Psoas muscle (tissue), 8 donors: ENCODE results near the gene EAPP. TPM values are rescaled to one million over a fixed set of nuclear protein-coding genes. Genes with fewer than 3 reads are reported as not detected.

Experiments used
- ATAC-seq, 4 donors: fragments of 200-7000 bp; cut with Tn5 transposase; one replicate each; pipeline ENCODE4 v1.9.1; 2020; ENCODE audit warnings: moderate library complexity in 3 of 4, mild to moderate bottlenecking in 2 of 4
- DNase-seq, 2 donors: peaks; one replicate each; pipeline ENCODE4 v3.0.0-alpha.2; 2020
- H3K27ac ChIP-seq: fragments of 200-600 bp; one replicate; pipeline ENCODE4 v1.8.0; 2022
- H3K27me3 ChIP-seq, 3 donors: fragments of 200-600 bp in 1 of 3; one replicate each; pipeline versions ENCODE4 v1.6.1 to v1.8.0; 2013 to 2022; ENCODE audit warnings: low read length in 2 of 3, mild to moderate bottlenecking in 2 of 3, moderate library complexity in 1 of 3; ENCODE audit not compliant: insufficient read depth in 3 of 3
- H3K36me3 ChIP-seq, 2 donors: fragments of 200-600 bp in 1 of 2; one replicate each; pipeline versions ENCODE4 v1.6.1 to v1.8.0; 2013 to 2022; ENCODE audit warnings: low read depth in 1 of 2, mild to moderate bottlenecking in 1 of 2, moderate library complexity in 1 of 2; ENCODE audit not compliant: insufficient read depth in 1 of 2
- H3K4me1 ChIP-seq: fragments of 200-600 bp; one replicate; pipeline ENCODE4 v1.8.0; 2022
- H3K4me3 ChIP-seq: fragments of 200-600 bp; one replicate; pipeline ENCODE4 v1.8.0; 2022; ENCODE audit warnings: mild to moderate bottlenecking
- H3K9me3 ChIP-seq: fragments of 200-600 bp; one replicate; pipeline ENCODE4 v1.8.0; 2022
- WGBS, 3 donors: extraction: QIAGEN DNeasy Blood & Tissue Kit; methylation state at CpG; one replicate each; pipeline versions ENCODE4 v1.1.6 to v1.1.7; 2013; 5-methylcytosine and 5-hydroxymethylcytosine counted together
- intact Hi-C, 2 donors: fragments of 100-400 bp; cut with DNase I; formaldehyde crosslinking; loops; one replicate each; pipeline versions ENCODE4 v1.11.0 to v1.14.2; 2022
- polyA plus RNA-seq, 3 donors: library from polyadenylated mRNA; stranded (reverse); fragments of 200-250 nt; gene quantifications; one replicate each; pipeline ENCODE4 v1.2.3, GENCODE V29; 2013
- total RNA-seq, 4 donors: library from RNA; stranded (reverse); fragmentation: NEBNext Ultra II Directional in 2 of 4; extraction: Animal tissue kit (Norgen Biotek cat#: 25700) in 2 of 4; gene quantifications; one replicate each; pipeline versions ENCODE4 v1.2.1 to v1.2.4, GENCODE V29; 2021 to 2023
- TF ChIP-seq, protein P1 (sequence below): fragments of 200-600 bp; IDR thresholded peaks from one replicate; pipeline ENCODE4 v1.8.0; 2022; ENCODE audit warnings: antibody characterized with exemption
- donor health status: healthy with polysubstance abuse.
- donor health status: DM: no; HTN: no; CAD: no; lungs with moderate emphysema.
- donor health status: Bipolar disorder and iron deficiency.
- donor health status: healthy.
- donor health status: DM: yes; HTN: yes; CAD: no.
- donor health status: DM: no; HTN: no; CAD: no.
- donor health status: DM: no; HTN: no; CAD: no.
- donor health status: DM: yes; HTN: yes; CAD: no.

The EAPP gene
- total and polyA plus RNA-seq, 7 donors: 16.5 to 30.1 (median 22.9) TPM

DNA sequence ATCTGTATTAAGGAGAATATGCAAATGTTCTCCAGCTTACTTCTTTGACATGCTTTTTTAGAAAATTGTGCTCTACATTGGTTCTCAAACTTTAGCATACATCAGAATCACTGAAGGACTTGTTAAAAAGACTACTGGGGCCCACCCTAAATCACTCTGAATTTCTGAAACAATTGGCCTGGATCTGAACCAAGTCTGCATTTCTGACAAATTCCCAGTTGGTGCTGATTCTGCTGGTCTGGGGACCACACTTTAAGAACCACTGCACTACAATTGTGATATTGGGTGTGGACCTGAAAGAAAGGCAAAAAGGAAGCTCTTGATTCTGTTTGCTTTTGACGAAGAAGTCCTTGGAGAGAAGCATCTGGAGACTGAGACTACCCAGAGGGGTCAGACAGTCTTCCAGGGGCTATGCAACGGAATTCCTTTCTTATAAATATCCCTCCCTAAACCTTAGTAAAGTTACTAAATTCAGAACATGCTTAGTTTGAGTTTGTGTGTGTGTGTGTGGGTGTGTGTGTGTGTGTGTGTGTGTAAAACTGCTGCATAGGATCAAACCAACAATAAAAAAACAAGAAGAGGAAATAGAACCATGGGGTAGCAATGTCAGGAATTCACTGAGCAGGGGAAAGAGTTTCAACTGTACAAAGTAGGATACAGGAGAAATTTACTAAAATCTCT lies 36.8 kb downstream of the EAPP start:
- TF ChIP-seq, protein P1, sequence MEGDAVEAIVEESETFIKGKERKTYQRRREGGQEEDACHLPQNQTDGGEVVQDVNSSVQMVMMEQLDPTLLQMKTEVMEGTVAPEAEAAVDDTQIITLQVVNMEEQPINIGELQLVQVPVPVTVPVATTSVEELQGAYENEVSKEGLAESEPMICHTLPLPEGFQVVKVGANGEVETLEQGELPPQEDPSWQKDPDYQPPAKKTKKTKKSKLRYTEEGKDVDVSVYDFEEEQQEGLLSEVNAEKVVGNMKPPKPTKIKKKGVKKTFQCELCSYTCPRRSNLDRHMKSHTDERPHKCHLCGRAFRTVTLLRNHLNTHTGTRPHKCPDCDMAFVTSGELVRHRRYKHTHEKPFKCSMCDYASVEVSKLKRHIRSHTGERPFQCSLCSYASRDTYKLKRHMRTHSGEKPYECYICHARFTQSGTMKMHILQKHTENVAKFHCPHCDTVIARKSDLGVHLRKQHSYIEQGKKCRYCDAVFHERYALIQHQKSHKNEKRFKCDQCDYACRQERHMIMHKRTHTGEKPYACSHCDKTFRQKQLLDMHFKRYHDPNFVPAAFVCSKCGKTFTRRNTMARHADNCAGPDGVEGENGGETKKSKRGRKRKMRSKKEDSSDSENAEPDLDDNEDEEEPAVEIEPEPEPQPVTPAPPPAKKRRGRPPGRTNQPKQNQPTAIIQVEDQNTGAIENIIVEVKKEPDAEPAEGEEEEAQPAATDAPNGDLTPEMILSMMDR: no peak
- no peaks in the 10 kb centered on the region for H3K9me3 ChIP-seq
- H3K27me3 ChIP-seq: no peaks in the 10 kb centered on the region
- no peaks in the 10 kb centered on the region for H3K4me1 ChIP-seq
- intact Hi-C loops: no loop called here
- H3K36me3 ChIP-seq: no peaks in the 10 kb centered on the region
- ATAC-seq: no peak
- no peak overlapping the region for H3K27ac ChIP-seq
- 40 to 74% (median 69%) methylated on average over 2 of the region's 2 CpGs for WGBS, 3 donors
- no peak for DNase-seq
- no peak overlapping the region for H3K4me3 ChIP-seq

DNA sequence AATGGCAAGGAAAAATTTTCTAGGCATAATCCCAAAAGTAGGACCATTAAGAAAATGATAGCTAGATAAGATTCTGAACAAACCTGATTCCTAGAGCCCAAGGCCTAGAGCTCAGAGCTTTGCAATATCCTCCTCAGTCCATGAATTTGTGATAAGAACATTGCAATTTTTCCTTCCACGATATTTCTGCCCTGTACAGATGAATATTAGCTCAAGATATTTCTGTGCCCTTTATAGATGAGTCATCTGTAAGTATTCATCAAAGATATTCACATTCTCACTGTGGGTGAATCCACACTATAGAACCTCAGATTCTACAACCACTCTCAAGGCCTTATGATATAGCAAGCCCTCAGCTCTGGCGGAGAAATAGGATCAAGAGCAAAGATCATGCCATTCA lies 37.5 kb downstream of the EAPP start:
- intact Hi-C loops: no loop called here
- DNase-seq (no peak), ATAC-seq (no peak)
- no peaks in the 10 kb centered on the region for H3K27me3 ChIP-seq
- no peak overlapping the region for H3K27ac ChIP-seq
- no peak overlapping the region for H3K4me3 ChIP-seq
- 88 to 92% (median 90%) methylated on average over 2 of the region's 2 CpGs for WGBS, 3 donors
- no peaks in the 10 kb centered on the region for H3K36me3 ChIP-seq
- TF ChIP-seq, protein P1: no peak
- peaks cover 6% of the 10 kb centered on the region for H3K4me1 ChIP-seq
- no peaks in the 10 kb centered on the region for H3K9me3 ChIP-seq

DNA sequence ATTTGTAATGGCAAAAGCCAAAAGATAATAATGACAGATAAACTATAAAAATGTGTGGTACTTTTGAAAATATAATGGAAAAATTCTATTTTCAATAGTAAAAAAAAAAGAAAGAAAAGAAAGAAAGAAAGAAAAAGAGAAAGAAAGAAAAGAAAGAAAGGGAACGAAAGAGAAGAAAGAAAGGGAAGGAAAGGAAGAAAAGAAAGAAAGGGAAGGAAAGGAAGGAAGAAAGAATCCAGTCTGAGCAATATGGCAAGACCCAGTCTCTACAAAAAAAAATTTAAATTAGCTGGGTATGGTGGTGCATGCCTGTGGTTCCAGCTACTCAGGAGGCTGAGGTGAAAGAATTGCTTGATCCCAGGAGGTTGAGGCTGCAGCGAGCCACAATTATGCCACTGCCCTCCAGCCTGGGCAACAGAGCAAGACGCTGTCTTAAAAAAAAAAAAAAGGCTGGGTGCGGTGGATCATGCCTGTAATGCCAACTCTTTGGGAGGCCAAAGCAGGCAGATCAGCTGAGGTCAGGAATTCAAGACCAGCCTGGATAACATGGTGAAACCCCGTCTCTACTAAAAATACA lies 38.4 kb downstream of the EAPP start:
- ATAC-seq (no peak), DNase-seq (no peak)
- Histone ChIP-seq H3K4me1 (peaks cover 15% of the 10 kb centered on the region), H3K27me3 (no peaks in the 10 kb centered on the region), H3K36me3 (no peaks in the 10 kb centered on the region), H3K9me3 (no peaks in the 10 kb centered on the region), H3K4me3 (no peak overlapping the region), H3K27ac (no peak overlapping the region)
- WGBS, 3 donors: 64 to 90% (median 73%) methylated on average over 4 to 5 of the region's 5 CpGs
- TF ChIP-seq, protein P1: no peak
- intact Hi-C loops: no loop called here

DNA sequence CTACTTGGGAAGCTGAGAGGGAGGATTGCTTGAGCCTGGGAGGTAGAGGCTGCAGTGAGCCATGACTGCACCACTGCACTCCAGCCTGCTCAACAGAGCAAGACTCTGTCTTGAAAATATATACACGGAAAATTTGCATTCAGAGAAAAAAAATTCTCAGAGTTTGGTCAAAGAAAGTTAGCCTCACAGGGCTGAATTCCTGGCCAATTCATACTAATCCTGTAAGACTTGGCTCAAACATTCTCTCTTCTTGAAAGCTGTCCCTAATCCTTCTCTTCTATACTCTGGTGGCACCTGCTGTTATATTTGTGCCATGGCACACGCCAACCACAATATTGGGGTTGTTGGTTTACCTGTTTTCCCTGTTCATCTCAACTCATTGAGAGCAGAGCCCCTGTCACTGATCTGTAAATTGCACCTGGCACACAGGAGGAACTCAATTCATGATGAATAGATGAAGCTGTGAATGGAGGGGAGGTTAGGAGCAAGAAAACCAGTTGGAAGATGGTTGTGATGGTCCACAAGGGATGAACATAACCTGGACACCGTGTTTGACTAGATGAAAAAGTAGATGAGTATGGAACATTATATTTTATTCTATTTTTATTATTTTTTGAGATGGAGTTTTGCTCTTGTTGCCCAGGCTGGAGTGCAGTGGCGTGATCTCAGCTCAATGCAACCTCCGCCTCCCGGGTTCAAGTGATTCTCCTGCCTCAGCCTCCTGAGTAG lies 40.7 kb downstream of the EAPP start:
- no peaks in the 10 kb centered on the region for H3K27me3 ChIP-seq
- no peak overlapping the region for H3K27ac ChIP-seq
- no peaks in the 10 kb centered on the region for H3K9me3 ChIP-seq
- WGBS, 3 donors: 84 to 89% (median 86%) methylated on average over 6 of the region's 6 CpGs
- TF ChIP-seq, protein P1: peak; percentile 47
- peak in 2 of 4 donors; percentile 36 for ATAC-seq
- H3K4me1 ChIP-seq: peaks cover 15% of the 10 kb centered on the region
- H3K36me3 ChIP-seq: no peaks in the 10 kb centered on the region
- H3K4me3 ChIP-seq: no peak overlapping the region
- DNase-seq: no peak
- intact Hi-C loops: loop anchor here (2.0 to 10.0 kb wide), 2 partner anchors 164 to 168 kb away; no protein-coding TSS in a partner anchor
